MCF 10A (cell line): ENCODE results near the gene KPNB1. TPM values are rescaled to one million over a fixed set of nuclear protein-coding genes. Genes with fewer than 3 reads are reported as not detected.

Experiments used
- BruUV-seq: library from RNA; stranded (reverse); fragments of 400-500 nt; replicated peaks from 2 replicates; lab custom pipeline; 2021; lab: Mats Ljungman, UMichigan
- CTCF ChIA-PET: fragments of 300-600 bp; sonication (Branson Sonifier 250); formaldehyde crosslinking; extraction: SDS; loops from one replicate; lab custom pipeline; 2021; ENCODE audit warnings: antibody characterized with exemption, inconsistent platforms; lab: Yijun Ruan, JAX
- POLR2A ChIA-PET: fragments of 300-600, 350-650 bp; sonication (Branson Sonifier 250); formaldehyde crosslinking; extraction: SDS; loops from one replicate; lab custom pipeline; 2020; ENCODE audit warnings: antibody characterized with exemption, inconsistent platforms; lab: Yijun Ruan, JAX
- DNase-seq: peaks from one replicate; pipeline ENCODE4 v3.0.0-alpha.2; 2018; ENCODE audit not compliant: unreplicated experiment
- H3K27ac Mint-ChIP-seq: one replicate; pipeline ENCODE4 v1.8.0; 2022; ENCODE audit warnings: mild to moderate bottlenecking, low read depth, mixed read lengths; ENCODE audit not compliant: unreplicated experiment
- H3K27me3 Mint-ChIP-seq: one replicate; pipeline ENCODE4 v1.8.0; 2022; ENCODE audit warnings: mixed read lengths; ENCODE audit not compliant: insufficient read depth, unreplicated experiment
- H3K36me3 Mint-ChIP-seq: one replicate; pipeline ENCODE4 v1.8.0; 2022; ENCODE audit warnings: mild to moderate bottlenecking, moderate library complexity, mixed read lengths; ENCODE audit not compliant: insufficient read depth, unreplicated experiment
- H3K4me1 Mint-ChIP-seq: one replicate; pipeline ENCODE4 v1.8.0; 2022; ENCODE audit warnings: mixed read lengths; ENCODE audit not compliant: insufficient read depth, unreplicated experiment
- H3K4me3 Mint-ChIP-seq: one replicate; pipeline ENCODE4 v1.8.0; 2022; ENCODE audit warnings: mild to moderate bottlenecking, moderate library complexity, mixed read lengths; ENCODE audit not compliant: unreplicated experiment
- H3K9me3 Mint-ChIP-seq: one replicate; pipeline ENCODE4 v1.8.0; 2022; ENCODE audit warnings: mixed read lengths; ENCODE audit not compliant: unreplicated experiment
- intact Hi-C: fragments of 100-400 bp; cut with micrococcal nuclease; formaldehyde crosslinking; loops from 2 replicates; pipeline ENCODE4 v1.14.1; 2022
- total RNA-seq: library from RNA; stranded (reverse); gene quantifications from 2 replicates; pipeline ENCODE4 v1.2.3, GENCODE V29; 2022
- TF ChIP-seq, protein P1 (sequence below): fragments of 200-600 bp; IDR thresholded peaks from one replicate; pipeline ENCODE4 v1.8.0; 2022; ENCODE audit warnings: antibody characterized with exemption, mild to moderate bottlenecking; ENCODE audit not compliant: unreplicated experiment

Gene KPNB1
- total RNA-seq, 1 experiment from 2014 or later, result 609 TPM

DNA sequence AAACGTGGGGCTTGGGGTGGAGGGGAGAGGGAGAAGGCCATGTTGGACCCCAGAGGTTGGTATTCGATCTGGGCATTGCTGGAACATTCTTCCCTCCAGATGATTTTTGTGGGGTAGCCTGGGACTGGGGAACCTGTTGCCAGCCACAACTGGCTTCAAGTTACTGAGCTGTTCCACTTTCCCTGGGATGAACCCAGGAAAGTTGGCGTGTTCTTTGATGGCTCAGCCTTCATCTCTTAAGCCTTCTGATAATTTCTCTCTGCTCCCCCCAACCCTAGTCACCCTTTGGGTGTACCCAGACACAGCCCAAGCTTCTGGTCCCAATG, 85.4 kb downstream of the KPNB1 start:
- H3K9me3 Mint-ChIP-seq, result no peaks in the 10 kb centered on the region
- BruUV-seq, result no TSS peak
- H3K27ac Mint-ChIP-seq, result no peak overlapping the region
- H3K4me3 Mint-ChIP-seq, result no peak overlapping the region
- no peaks in the 10 kb centered on the region for H3K36me3 Mint-ChIP-seq
- TF ChIP-seq, protein P1, sequence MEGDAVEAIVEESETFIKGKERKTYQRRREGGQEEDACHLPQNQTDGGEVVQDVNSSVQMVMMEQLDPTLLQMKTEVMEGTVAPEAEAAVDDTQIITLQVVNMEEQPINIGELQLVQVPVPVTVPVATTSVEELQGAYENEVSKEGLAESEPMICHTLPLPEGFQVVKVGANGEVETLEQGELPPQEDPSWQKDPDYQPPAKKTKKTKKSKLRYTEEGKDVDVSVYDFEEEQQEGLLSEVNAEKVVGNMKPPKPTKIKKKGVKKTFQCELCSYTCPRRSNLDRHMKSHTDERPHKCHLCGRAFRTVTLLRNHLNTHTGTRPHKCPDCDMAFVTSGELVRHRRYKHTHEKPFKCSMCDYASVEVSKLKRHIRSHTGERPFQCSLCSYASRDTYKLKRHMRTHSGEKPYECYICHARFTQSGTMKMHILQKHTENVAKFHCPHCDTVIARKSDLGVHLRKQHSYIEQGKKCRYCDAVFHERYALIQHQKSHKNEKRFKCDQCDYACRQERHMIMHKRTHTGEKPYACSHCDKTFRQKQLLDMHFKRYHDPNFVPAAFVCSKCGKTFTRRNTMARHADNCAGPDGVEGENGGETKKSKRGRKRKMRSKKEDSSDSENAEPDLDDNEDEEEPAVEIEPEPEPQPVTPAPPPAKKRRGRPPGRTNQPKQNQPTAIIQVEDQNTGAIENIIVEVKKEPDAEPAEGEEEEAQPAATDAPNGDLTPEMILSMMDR, result no peak
- no peaks in the 10 kb centered on the region for H3K4me1 Mint-ChIP-seq
- peaks cover 49% of the 10 kb centered on the region for H3K27me3 Mint-ChIP-seq
- no peak for DNase-seq
- POLR2A ChIA-PET, result no interaction called here
- CTCF ChIA-PET, result interaction anchor here (0.7 kb wide), 1 partner anchor 67 kb away, joined by 5 read pairs; no protein-coding TSS in a partner anchor
- intact Hi-C loops, result no loop called here

Other genes with a start within 250 kb of the KPNB1 start
- 78.4 and 88.0 TPM in 2 replicates for gene NPEPPS, start 118.8 kb upstream of the KPNB1 start, total RNA-seq
- 0.40 and 1.5 TPM in 2 replicates for gene TBKBP1, start 44.2 kb downstream of the KPNB1 start, total RNA-seq
- not detected in 2 replicates for gene TBX21, start 83.3 kb downstream of the KPNB1 start, total RNA-seq
- gene OSBPL7, start 171.9 kb downstream of the KPNB1 start, total RNA-seq, result 4.3 and 4.7 TPM in 2 replicates
- gene MRPL10, start 181.6 kb downstream of the KPNB1 start, total RNA-seq, result 43.2 and 49.3 TPM in 2 replicates
- 1.2 and 1.4 TPM in 2 replicates for gene LRRC46, start 181.8 kb downstream of the KPNB1 start, total RNA-seq
- gene SCRN2, start 191.4 kb downstream of the KPNB1 start, total RNA-seq, result 15.7 and 16.2 TPM in 2 replicates
- 1.2 and 1.5 TPM in 2 replicates for gene SP6, start 201.2 kb downstream of the KPNB1 start, total RNA-seq
- 11.9 and 15.1 TPM in 2 replicates for gene SP2, start 246.3 kb downstream of the KPNB1 start, total RNA-seq